Fibroblast of the aortic adventitia (primary cell): ENCODE data around the gene PADI1. TPM values are rescaled to one million over a fixed set of nuclear protein-coding genes. Genes with fewer than 3 reads are reported as not detected.

Experiments
- DNase-seq: peaks from one replicate; pipeline ENCODE4 v3.0.0-alpha.2; 2010; ENCODE audit warnings: low read depth
- H3K4me3 ChIP-seq: 2 replicates; pipeline ENCODE4 v1.5.1; 2011; ENCODE audit warnings: low read depth, mild to moderate bottlenecking, control low read depth, low read length, moderate library complexity
- total RNA-seq: library from RNA; depleted of rRNA; stranded (reverse); fragments of >200 nt; gene quantifications from 2 replicates; pipeline ENCODE4 v1.2.3, GENCODE V29; 2012; ENCODE audit warnings: low replicate concordance
- TF ChIP-seq, protein P1 (sequence below): IDR thresholded peaks from 2 replicates; pipeline ENCODE4 v1.5.1; 2011; ENCODE audit warnings: mild to moderate bottlenecking, low read length, control low read depth, inconsistent platforms; ENCODE audit not compliant: insufficient read depth

The PADI1 gene
- total RNA-seq, 1 donor = 0.09 TPM

GRCh38 chr1:17225140-17225539 is 20.2 kb downstream of the PADI1 start:
- TF ChIP-seq, protein P1, sequence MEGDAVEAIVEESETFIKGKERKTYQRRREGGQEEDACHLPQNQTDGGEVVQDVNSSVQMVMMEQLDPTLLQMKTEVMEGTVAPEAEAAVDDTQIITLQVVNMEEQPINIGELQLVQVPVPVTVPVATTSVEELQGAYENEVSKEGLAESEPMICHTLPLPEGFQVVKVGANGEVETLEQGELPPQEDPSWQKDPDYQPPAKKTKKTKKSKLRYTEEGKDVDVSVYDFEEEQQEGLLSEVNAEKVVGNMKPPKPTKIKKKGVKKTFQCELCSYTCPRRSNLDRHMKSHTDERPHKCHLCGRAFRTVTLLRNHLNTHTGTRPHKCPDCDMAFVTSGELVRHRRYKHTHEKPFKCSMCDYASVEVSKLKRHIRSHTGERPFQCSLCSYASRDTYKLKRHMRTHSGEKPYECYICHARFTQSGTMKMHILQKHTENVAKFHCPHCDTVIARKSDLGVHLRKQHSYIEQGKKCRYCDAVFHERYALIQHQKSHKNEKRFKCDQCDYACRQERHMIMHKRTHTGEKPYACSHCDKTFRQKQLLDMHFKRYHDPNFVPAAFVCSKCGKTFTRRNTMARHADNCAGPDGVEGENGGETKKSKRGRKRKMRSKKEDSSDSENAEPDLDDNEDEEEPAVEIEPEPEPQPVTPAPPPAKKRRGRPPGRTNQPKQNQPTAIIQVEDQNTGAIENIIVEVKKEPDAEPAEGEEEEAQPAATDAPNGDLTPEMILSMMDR = no peak
- H3K4me3 ChIP-seq = no peak overlapping the region
- DNase-seq = no peak

- no peak for DNase-seq
- H3K4me3 ChIP-seq = no peak overlapping the region
- TF ChIP-seq, protein P1 = no peak
Measured at GRCh38 chr1:17227358-17227915, 22.5 kb downstream of the PADI1 start.

DNA sequence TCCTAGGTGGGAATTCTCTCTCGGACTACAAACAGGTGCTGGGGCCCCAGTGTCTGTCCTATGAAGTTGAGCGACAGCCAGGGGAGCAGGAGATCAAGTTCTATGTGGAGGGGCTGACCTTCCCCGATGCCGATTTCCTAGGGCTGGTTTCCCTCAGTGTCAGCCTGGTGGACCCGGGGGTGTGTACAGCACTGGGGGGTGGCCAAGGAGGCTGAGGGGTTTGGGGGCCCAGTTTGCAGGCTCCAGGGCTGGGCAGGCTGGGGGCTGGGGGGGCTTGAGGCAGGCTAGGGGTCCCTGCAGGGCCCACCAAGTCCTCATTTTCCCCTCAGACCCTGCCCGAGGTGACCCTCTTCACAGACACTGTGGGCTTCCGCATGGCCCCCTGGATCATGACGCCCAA is 23.7 kb downstream of the PADI1 start:
- TF ChIP-seq, protein P1 = no peak
- no peak overlapping the region for H3K4me3 ChIP-seq
- DNase-seq = no peak

GRCh38 chr1:17229379-17229778 is 24.5 kb downstream of the PADI1 start:
- TF ChIP-seq, protein P1 = no peak
- no peak for DNase-seq
- H3K4me3 ChIP-seq = no peak overlapping the region

DNA sequence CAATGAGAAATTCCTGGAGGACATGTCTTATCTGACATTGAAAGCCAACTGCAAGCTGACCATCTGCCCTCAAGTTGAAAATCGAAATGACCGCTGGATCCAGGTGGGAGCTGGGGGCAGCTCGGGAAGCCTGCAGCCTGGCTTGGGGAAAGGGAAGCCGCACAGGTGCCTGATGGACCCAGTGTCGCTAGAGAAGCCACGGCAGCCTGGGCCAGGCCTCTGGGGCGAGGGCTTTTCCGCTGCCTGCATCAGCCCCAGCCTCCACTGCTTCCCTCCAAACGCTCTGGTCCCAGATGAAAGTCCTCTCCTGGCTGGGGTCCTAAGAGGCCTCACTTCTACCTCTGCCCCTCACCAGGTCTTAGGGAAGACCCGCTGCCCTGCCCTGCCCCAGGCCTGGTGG is 25.2 kb downstream of the PADI1 start:
- H3K4me3 ChIP-seq = no peak overlapping the region
- TF ChIP-seq, protein P1 = no peak
- no peak for DNase-seq

GRCh38 chr1:17230671-17231310 is 25.9 kb downstream of the PADI1 start:
- H3K4me3 ChIP-seq = no peak overlapping the region
- DNase-seq = no peak

More at GRCh38 chr1:17230671-17231310, 25.9 kb downstream of the PADI1 start:
- TF ChIP-seq, protein P1 = no peak
